ENCODE data around the gene PEG3.

The PEG3 gene

DNA sequence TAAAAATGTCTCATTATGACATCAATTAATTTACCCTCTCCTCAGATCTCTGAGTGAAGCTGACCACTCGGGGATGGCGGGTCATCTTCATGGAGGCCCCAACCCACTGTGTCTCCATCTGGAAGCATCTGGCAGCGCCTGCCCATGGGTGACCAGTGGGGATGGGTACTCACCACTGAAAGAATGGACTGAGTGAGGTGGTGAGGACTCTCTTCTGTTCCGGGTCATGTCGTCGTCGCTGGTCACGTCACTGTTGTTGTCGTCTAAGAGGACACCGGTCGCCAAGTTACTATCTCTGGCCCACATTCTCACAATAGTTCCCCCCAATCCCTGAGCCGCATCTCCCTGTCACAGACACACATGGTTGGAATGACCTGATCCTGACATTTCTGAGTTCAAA, 17.1 kb downstream of the PEG3 start:
- no peak overlapping the region for H3K4me3 ChIP-seq (replicated peaks in 1 of 2; ENCODE audit: low read depth in 2 of 2, low read length in 2 of 2)
- TF ChIP-seq, protein P1, sequence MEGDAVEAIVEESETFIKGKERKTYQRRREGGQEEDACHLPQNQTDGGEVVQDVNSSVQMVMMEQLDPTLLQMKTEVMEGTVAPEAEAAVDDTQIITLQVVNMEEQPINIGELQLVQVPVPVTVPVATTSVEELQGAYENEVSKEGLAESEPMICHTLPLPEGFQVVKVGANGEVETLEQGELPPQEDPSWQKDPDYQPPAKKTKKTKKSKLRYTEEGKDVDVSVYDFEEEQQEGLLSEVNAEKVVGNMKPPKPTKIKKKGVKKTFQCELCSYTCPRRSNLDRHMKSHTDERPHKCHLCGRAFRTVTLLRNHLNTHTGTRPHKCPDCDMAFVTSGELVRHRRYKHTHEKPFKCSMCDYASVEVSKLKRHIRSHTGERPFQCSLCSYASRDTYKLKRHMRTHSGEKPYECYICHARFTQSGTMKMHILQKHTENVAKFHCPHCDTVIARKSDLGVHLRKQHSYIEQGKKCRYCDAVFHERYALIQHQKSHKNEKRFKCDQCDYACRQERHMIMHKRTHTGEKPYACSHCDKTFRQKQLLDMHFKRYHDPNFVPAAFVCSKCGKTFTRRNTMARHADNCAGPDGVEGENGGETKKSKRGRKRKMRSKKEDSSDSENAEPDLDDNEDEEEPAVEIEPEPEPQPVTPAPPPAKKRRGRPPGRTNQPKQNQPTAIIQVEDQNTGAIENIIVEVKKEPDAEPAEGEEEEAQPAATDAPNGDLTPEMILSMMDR (IDR thresholded peaks at IDR 0.05; ENCODE audit: low read depth, low read length), result no peak
- no peak for DNase-seq (ENCODE audit: low read depth in 2 of 2)

DNA sequence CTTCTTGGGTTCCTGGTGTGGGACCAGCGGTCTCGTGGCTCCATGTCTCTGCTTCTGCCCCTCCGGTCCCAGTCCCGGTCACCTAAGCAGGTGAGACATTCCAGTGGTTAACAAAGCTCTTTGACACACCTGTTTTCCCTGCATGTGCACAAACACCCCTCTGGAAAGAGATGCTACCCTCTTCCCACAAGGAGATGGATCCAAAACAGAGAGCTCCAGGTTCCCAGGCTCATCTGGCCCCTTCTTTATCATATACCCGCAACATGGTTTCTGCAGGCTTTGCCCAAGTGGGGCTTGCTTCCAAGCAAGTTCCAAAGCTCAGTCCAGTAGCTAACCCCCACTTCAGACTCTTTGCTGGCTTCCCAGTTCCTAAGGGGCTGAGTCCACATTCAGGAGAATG, 17.8 kb downstream of the PEG3 start:
- H3K4me3 ChIP-seq (replicated peaks in 1 of 2; ENCODE audit: low read depth in 2 of 2, low read length in 2 of 2), result no peak overlapping the region
- TF ChIP-seq, protein P1 (IDR thresholded peaks at IDR 0.05; ENCODE audit: low read depth, low read length), result no peak
- DNase-seq (ENCODE audit: low read depth in 2 of 2), result no peak

DNA sequence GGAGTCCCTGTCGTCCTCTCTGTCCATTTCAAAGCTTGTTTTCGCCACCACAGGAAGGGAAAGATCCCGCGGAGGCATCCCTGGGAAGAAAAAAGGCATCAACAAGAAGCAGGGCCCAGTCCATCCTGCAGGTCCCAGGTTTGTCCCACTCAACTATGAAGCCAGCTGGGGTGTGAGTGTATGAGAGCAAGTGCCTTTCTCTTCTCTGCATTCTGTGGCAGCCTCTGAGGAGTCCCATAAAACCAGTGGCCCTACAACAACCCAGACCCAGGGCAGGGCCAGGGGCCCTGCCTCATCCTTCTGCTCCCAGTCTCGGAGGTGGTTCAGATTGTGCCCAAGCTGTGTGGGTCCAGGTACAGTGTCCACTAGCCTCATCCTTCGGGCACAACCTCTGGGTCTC, 18.9 kb downstream of the PEG3 start:
- TF ChIP-seq, protein P1 (IDR thresholded peaks at IDR 0.05; ENCODE audit: low read depth, low read length), result no peak

DNA sequence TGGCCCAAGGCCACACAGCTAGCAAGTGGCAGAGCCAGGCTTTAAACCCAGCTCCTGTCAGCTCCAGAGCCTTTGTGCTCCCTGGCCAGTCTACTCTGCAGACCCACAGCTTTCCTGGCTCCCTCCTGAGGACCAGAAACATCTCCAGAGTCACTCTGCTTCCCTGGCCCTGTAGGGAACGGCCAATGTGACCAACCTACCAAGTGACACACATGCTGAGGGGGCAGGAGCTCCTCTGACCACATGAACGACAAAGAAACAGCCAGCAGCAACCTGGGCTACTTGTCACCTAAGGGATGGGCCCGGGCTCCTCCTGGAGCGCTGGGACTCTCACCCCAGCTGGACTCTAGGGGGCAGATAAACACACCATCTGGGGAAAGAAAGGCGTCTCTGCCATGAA, 19.3 kb downstream of the PEG3 start:
- TF ChIP-seq, protein P1 (IDR thresholded peaks at IDR 0.05; ENCODE audit: low read depth, low read length), result no peak
- H3K4me3 ChIP-seq (replicated peaks in 1 of 2; ENCODE audit: low read depth in 2 of 2, low read length in 2 of 2), result no peak overlapping the region
- no peak for DNase-seq (ENCODE audit: low read depth in 2 of 2)

More for the DNA sequence above, 18.9 kb downstream of the PEG3 start:
- no peak overlapping the region for H3K4me3 ChIP-seq (replicated peaks in 1 of 2; ENCODE audit: low read depth in 2 of 2, low read length in 2 of 2)
- no peak for DNase-seq (ENCODE audit: low read depth in 2 of 2)

DNA sequence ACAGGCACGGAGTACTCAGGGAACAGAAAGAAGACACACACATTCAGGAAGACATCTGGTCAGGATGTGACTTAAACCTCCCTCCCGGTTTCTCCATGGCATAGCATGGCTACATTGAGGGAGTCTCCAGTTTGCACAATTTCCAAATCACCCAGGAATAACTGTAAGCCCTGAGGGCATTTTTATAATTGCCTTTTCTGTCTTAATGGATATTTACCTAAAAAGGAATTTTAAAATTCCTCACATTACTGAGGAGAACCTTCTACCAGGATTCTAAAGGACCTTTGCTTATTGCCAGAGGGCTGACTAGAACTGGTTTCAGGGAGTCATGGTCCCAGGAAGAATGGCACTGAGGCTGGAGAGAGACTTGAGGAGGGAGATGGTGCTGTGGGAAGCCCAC, 21.4 kb downstream of the PEG3 start:
- DNase-seq (ENCODE audit: low read depth in 2 of 2), result no peak
- H3K4me3 ChIP-seq (replicated peaks in 1 of 2; ENCODE audit: low read depth in 2 of 2, low read length in 2 of 2), result no peak overlapping the region
- TF ChIP-seq, protein P1 (IDR thresholded peaks at IDR 0.05; ENCODE audit: low read depth, low read length), result no peak

DNA sequence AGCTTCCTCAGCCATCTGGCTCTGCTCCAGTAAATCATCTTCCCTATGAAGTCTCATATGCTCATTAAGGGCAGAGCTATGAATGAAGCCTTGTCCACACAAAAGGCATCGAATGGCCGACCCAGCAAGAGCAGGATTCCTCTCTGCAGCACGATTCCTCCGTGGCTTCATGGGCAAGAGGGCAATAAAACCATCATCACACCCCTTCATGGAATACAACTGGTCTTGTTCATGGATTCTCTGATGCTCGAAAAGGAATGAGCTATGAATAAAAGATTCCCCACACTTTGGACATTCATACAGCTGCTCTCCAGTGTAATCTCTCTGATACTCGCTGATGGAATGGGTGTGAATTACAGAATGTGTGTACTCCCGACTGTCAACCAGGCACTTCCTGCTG, 25.9 kb downstream of the PEG3 start:
- H3K4me3 ChIP-seq (replicated peaks in 1 of 2; ENCODE audit: low read depth in 2 of 2, low read length in 2 of 2), result no peak overlapping the region
- no peak for DNase-seq (ENCODE audit: low read depth in 2 of 2)
- TF ChIP-seq, protein P1 (IDR thresholded peaks at IDR 0.05; ENCODE audit: low read depth, low read length), result no peak

DNA sequence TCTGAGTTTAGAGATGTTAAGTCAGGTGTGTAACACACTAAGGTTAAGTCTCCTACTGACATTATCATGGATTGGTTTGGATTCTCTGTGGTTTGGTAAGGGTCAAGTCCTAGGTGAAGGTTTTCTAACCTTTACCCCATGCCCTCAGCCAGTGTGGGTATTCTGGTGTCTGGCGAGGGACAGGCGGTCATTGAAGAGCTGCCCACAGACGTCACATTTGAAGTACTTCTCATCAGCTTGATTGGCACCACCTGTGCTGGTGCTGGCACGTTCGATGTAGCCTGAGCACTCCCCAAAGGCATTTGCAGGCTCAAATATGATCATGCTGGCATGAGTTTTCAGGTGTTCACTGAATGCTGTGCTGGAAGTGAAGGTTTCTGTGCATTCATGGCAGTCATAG, 27.0 kb downstream of the PEG3 start:
- TF ChIP-seq, protein P1 (IDR thresholded peaks at IDR 0.05; ENCODE audit: low read depth, low read length), result no peak
- no peak overlapping the region for H3K4me3 ChIP-seq (replicated peaks in 1 of 2; ENCODE audit: low read depth in 2 of 2, low read length in 2 of 2)
- DNase-seq (ENCODE audit: low read depth in 2 of 2), result no peak

Data from cardiac fibroblast (primary cell).